Measurements from ENCODE around the gene POLDIP3. TPM values are rescaled to one million over a fixed set of nuclear protein-coding genes. Genes with fewer than 3 reads are reported as not detected.

Gene POLDIP3
- total and polyA plus RNA-seq, 2 experiments from 2014 or later = 35.5 to 45.9 TPM

- Histone ChIP-seq H4K20me1 (ENCODE audit: insufficient read depth) (no peaks in the 10 kb centered on the region), H3K9me3 (ENCODE audit: low read depth) (no peaks in the 10 kb centered on the region), H3K4me2 (ENCODE audit: unreplicated experiment) (no peak overlapping the region), H3K4me3 (no peak overlapping the region), H3K27me3 (replicated peaks; ENCODE audit: insufficient read depth) (no peaks in the 10 kb centered on the region), H3K79me2 (ENCODE audit: insufficient read depth) (peaks cover 6% of the 10 kb centered on the region; the same call in 1 of the 2 replicates), H3K4me1 (ENCODE audit: insufficient read depth) (no peaks in the 10 kb centered on the region), H2AFZ (no peak overlapping the region), H3K36me3 (ENCODE audit: low read depth) (no peaks in the 10 kb centered on the region), H3K9ac (no peak overlapping the region), H3F3A (ENCODE audit: insufficient read depth) (no peaks in the 10 kb centered on the region), H3K9me2 (ENCODE audit: insufficient read depth) (no peaks in the 10 kb centered on the region), H3K27ac (no peak overlapping the region)
- DNase-seq = no peak
- 95 to 96% methylated on average over 7 of the region's 7 CpGs for WGBS, 2 experiments (ENCODE audit: low coverage in 1 of 2, low lambda C conversion rate in 2 of 2, missing lambda C conversion rate in 2 of 2)
- in situ Hi-C loops (cut with MboI) = no loop called here
- no peak for TF ChIP-seq EZH2 (IDR thresholded peaks at IDR 0.05; ENCODE audit: insufficient read depth, poor library complexity, severe bottlenecking)
- no peak for TF ChIP-seq EZH2phosphoT487 (IDR thresholded peaks at IDR 0.05; ENCODE audit: insufficient read depth, low read depth)
These were observed 39.9 kb upstream of the POLDIP3 start for GRCh38 chr22:42654436-42655073.

- Histone ChIP-seq H3K4me1 (ENCODE audit: insufficient read depth) (no peaks in the 10 kb centered on the region), H3F3A (ENCODE audit: insufficient read depth) (no peaks in the 10 kb centered on the region), H3K4me3 (no peak overlapping the region), H3K79me2 (ENCODE audit: insufficient read depth) (peaks cover 7% of the 10 kb centered on the region; the same call in 1 of the 2 replicates), H3K4me2 (ENCODE audit: unreplicated experiment) (no peak overlapping the region), H3K36me3 (ENCODE audit: low read depth) (no peaks in the 10 kb centered on the region), H3K27me3 (replicated peaks; ENCODE audit: insufficient read depth) (no peaks in the 10 kb centered on the region), H3K27ac (no peak overlapping the region), H2AFZ (no peak overlapping the region), H4K20me1 (ENCODE audit: insufficient read depth) (no peaks in the 10 kb centered on the region), H3K9ac (no peak overlapping the region), H3K9me2 (ENCODE audit: insufficient read depth) (no peaks in the 10 kb centered on the region), H3K9me3 (ENCODE audit: low read depth) (no peaks in the 10 kb centered on the region)
- 92 to 97% methylated on average over 4 of the region's 4 CpGs for WGBS, 2 experiments (ENCODE audit: low coverage in 1 of 2, low lambda C conversion rate in 2 of 2, missing lambda C conversion rate in 2 of 2)
- in situ Hi-C loops (cut with MboI) = no loop called here
- no peak for DNase-seq
- TF ChIP-seq EZH2phosphoT487 (IDR thresholded peaks at IDR 0.05; ENCODE audit: insufficient read depth, low read depth) (no peak), EZH2 (IDR thresholded peaks at IDR 0.05; ENCODE audit: insufficient read depth, poor library complexity, severe bottlenecking) (no peak)
These were observed 39.3 kb upstream of the POLDIP3 start for GRCh38 chr22:42653999-42654398.

DNA sequence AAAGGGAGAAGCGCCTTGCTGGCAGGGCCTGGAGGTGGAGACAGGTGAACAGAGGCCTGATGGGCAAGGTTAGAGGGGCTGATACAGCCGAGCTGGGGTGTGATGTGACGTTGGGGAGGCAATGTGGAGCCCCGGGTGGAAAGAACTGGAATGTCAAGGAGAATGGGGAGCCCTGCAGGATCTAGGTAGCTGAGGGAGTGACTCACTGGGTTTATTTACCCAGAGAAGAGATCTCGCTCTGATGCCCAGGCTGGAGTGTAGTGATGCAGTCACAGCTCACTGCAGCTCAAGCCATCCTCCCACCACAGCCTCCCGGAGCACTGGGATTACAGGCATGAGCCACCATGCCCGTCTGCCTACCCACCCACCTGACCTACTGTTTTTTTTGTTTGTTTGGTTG is 36.5 kb upstream of the POLDIP3 start:
- Histone ChIP-seq H2AFZ (no peak overlapping the region), H3K9ac (no peak overlapping the region), H3K36me3 (ENCODE audit: low read depth) (no peaks in the 10 kb centered on the region), H3K4me3 (no peak overlapping the region), H3F3A (ENCODE audit: insufficient read depth) (0 out of 2 replicates have a peak, but pooled peaks cover 4% of the 10 kb centered on the region), H3K4me2 (ENCODE audit: unreplicated experiment) (no peak overlapping the region), H4K20me1 (ENCODE audit: insufficient read depth) (no peaks in the 10 kb centered on the region), H3K9me3 (ENCODE audit: low read depth) (no peaks in the 10 kb centered on the region), H3K9me2 (ENCODE audit: insufficient read depth) (no peaks in the 10 kb centered on the region), H3K4me1 (ENCODE audit: insufficient read depth) (peaks cover 15% of the 10 kb centered on the region), H3K79me2 (ENCODE audit: insufficient read depth) (peaks cover 35% of the 10 kb centered on the region), H3K27me3 (replicated peaks; ENCODE audit: insufficient read depth) (no peaks in the 10 kb centered on the region), H3K27ac (no peak overlapping the region)
- DNase-seq = peak; percentile 53
- in situ Hi-C loops (cut with MboI) = no loop called here
- TF ChIP-seq EZH2phosphoT487 (IDR thresholded peaks at IDR 0.05; ENCODE audit: insufficient read depth, low read depth) (no peak), EZH2 (IDR thresholded peaks at IDR 0.05; ENCODE audit: insufficient read depth, poor library complexity, severe bottlenecking) (no peak)
- 75 to 80% methylated on average over 7 of the region's 7 CpGs for whole genome bisulfite sequencing, 2 experiments (ENCODE audit: low coverage in 1 of 2, low lambda C conversion rate in 2 of 2, missing lambda C conversion rate in 2 of 2)

- Histone ChIP-seq H3K4me2 (ENCODE audit: unreplicated experiment) (peak within 1 kb of the TSS; percentile 87), H3K4me1 (ENCODE audit: insufficient read depth) (peaks cover 32% of the 10 kb centered on the region), H3K4me3 (peak within 1 kb of the TSS; percentile 99), H3K9me2 (ENCODE audit: insufficient read depth) (no peaks in the 10 kb centered on the region), H3F3A (ENCODE audit: insufficient read depth) (peaks cover 7% of the 10 kb centered on the region; the same call in 1 of the 2 replicates), H4K20me1 (ENCODE audit: insufficient read depth) (no peaks in the 10 kb centered on the region), H2AFZ (peak within 1 kb of the TSS; percentile 73), H3K79me2 (ENCODE audit: insufficient read depth) (peaks cover 52% of the 10 kb centered on the region), H3K9me3 (ENCODE audit: low read depth) (no peaks in the 10 kb centered on the region), H3K36me3 (ENCODE audit: low read depth) (no peaks in the 10 kb centered on the region), H3K9ac (peak within 1 kb of the TSS; percentile 99), H3K27me3 (replicated peaks; ENCODE audit: insufficient read depth) (no peaks in the 10 kb centered on the region), H3K27ac (peak within 1 kb of the TSS; percentile 94)
- TF ChIP-seq EZH2phosphoT487 (IDR thresholded peaks at IDR 0.05; ENCODE audit: insufficient read depth, low read depth) = no peak
- TF ChIP-seq EZH2 (IDR thresholded peaks at IDR 0.05; ENCODE audit: insufficient read depth, poor library complexity, severe bottlenecking) = no peak
- in situ Hi-C loops (cut with MboI) = no loop called here
- WGBS, 2 experiments (ENCODE audit: low coverage in 1 of 2, low lambda C conversion rate in 2 of 2, missing lambda C conversion rate in 2 of 2) = 10 to 18% methylated on average over 24 to 44 of the region's 81 CpGs
- DNase-seq = peak; percentile 95
These were observed 34.8 kb upstream of the POLDIP3 start, which contains the start of gene CYB5R3 for GRCh38 chr22:42649246-42650099. Gene CYB5R3 (minus strand): TSS chr22:42649392. CDS start chr22:42649315, 77 bp downstream.

Data from GM23248 (cell line).